AG08396 (cell line): ENCODE results near the gene CYP2S1.
A peak's percentile ranks its signal among the peaks of the same experiment; 100 is the strongest.

ENCODE experiments used
- DNase-seq: peaks from one replicate; pipeline ENCODE4 v3.0.0; 2012; ENCODE audit warnings: low spot score, mixed read lengths

CYP2S1 gene

DNA sequence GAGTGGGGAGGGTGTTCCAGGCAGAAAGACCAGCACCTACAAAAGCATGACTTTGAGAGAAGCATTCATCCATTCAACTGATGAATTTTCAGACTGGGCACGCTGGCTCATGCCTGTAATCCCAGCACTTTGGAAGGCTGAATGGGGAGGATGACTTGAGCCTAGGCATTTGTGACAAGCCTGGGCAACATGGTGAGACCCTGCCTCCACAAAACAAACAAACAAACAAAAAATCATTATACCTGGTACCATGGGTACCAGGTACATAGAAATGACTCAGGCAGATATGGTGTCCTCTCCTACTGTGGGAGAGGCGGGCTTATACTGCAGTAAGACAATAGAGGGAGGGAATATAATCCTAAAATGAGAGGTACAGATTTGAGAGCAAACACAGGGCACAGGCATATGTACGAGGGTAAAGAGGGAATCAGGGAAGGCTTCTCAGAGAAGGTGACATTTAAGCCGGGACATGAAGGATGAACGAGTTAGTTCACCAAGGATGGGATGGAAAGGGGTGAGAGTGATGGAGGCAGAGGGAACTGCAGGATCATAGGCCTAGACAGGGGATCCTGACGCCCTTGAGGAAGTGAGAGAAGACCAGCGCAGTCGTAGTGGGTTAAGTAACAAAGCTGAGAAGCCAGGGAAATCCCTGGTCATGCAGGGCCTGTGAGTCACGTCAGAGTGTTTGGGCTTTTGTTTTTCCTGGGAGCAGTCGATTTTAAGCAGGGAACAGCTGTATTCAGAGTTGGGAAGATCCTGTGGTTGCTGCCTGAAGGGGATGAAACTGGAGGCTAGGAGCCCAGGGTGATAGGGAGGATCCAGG, 2.9 kb downstream of the CYP2S1 start:
- peak; percentile 73 for DNase-seq

GRCh38 chr19:41198559-41198958, 5.5 kb downstream of the CYP2S1 start:
- DNase-seq = no peak

DNA sequence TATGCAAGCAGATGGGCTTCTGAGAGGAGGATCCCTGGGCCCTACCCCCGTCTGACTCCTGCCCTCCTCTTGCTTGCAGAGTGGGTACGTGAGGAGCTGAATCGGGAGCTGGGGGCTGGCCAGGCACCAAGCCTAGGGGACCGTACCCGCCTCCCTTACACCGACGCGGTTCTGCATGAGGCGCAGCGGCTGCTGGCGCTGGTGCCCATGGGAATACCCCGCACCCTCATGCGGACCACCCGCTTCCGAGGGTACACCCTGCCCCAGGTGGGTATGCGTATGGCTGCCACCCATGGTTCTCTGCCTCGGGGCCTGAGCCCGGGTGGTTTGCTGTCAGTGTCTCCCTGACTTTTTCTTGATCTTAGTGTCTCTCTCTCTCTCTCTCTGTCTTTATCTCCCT, 10.4 kb downstream of the CYP2S1 start:
- no peak for DNase-seq

- DNase-seq = peak; percentile 84
Measured at GRCh38 chr19:41204338-41204737, 11.3 kb downstream of the CYP2S1 start.

DNA sequence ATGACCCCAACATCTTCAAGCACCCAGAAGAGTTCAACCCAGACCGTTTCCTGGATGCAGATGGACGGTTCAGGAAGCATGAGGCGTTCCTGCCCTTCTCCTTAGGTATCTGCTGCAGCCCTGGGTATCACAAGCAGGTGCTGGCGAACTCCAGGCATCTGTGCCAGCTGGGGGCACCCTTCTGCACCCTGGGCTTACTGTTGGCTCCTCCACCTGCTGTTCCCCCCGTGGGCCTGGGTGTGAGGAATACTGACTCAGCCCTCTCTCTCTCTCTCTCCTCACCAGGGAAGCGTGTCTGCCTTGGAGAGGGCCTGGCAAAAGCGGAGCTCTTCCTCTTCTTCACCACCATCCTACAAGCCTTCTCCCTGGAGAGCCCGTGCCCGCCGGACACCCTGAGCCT, 13.0 kb downstream of the CYP2S1 start:
- no peak for DNase-seq

DNA sequence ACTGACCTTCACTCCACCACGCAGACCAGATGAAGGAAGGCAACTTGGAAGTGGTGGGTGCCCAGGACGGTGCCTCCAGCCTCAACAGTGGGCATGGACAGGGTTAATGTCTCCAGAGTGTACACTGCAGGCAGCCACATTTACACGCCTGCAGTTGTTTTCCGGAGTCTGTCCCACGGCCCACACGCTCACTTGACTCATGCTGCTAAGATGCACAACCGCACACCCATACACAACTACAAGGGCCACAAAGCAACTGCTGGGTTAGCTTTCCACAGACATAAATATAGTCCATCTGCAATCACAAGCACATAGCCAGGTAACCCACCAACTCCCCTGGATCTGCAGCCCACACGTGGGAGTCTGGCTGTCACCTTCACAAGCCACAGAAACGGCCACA, 13.4 kb downstream of the CYP2S1 start:
- no peak for DNase-seq

DNA sequence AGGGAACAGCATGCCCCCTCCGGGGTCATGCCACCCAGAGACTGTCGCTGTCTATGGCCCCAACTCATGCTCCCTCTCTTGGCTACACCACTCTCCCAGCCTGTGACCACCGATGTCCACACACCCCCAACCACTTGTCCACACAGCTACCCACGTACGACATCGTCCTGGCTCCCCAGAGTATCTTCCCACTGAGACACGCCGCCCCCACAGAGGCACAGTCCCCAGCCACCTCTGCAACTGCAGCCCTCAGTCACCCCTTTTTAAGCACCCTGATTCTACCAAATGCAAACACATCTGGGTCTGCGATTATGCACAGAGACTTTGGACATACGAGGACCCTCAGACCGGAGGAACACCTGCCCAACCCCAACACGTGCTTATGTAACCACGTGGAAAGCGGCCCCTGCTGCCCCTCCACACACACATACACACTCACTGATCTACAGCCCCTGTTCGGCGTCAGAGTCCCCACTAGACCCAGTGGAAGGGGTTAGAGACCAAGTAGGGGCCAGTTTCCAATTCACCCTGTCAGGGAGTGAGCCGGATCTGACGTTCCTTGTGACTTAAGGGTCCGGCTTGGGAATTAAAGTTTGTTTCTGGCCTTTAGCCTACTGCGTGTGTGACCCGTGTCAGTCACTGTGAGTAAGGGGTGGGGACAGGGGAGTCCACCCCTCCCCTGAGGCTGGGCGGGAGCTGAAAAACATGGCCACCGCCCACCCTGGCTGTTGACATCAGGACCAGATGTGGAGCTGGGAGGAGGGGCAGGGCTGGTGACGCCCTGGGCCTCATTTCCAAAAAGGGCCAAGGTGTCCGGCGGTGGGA, 14.1 kb downstream of the CYP2S1 start:
- no peak for DNase-seq

GRCh38 chr19:41214161-41214560, 21.1 kb downstream of the CYP2S1 start:
- no peak for DNase-seq

DNA sequence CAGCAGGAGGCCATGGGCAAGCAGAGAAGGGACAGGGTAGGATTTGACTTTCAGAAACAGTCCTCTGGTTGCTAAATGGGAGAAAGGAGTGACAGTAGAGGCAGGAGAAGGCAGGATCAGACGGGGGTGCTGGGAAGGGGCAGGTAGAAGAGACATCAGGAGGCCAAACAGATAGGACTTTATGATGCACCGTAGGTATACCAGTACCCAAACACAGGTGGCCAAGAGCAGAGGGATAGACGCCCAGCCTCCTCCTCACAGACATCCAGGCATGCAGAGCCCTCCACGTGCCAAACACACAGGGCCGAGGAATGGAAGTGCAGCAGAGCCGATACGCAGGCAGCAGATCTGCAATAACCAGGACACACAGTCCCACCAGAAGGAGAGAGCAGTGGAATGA, 24.7 kb downstream of the CYP2S1 start:
- no peak for DNase-seq

DNA sequence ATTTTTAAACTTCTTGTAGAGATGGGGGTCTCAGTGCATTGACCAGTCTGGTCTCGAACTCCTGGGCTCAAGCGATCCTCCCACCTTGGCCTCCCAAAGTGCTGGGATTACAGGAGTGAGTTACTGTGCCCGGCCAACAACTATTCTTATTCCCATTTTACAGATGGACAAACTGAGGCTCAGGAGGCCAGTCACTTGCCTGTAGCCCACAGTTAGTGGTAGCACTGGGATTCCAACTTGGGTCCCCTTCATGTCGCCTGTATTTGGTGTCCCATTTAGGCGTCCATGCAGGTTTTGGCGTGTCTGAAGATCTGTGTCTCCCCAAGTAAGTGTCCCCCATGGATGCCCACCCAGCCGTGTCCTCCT, 25.2 kb downstream of the CYP2S1 start:
- no peak for DNase-seq

GRCh38 chr19:41218615-41219507, 25.8 kb downstream of the CYP2S1 start, which contains the start of gene AXL:
Gene AXL (plus strand): TSS chr19:41219223. CDS start chr19:41219393, 170 bp downstream.
- peak; percentile 85 for DNase-seq

DNA sequence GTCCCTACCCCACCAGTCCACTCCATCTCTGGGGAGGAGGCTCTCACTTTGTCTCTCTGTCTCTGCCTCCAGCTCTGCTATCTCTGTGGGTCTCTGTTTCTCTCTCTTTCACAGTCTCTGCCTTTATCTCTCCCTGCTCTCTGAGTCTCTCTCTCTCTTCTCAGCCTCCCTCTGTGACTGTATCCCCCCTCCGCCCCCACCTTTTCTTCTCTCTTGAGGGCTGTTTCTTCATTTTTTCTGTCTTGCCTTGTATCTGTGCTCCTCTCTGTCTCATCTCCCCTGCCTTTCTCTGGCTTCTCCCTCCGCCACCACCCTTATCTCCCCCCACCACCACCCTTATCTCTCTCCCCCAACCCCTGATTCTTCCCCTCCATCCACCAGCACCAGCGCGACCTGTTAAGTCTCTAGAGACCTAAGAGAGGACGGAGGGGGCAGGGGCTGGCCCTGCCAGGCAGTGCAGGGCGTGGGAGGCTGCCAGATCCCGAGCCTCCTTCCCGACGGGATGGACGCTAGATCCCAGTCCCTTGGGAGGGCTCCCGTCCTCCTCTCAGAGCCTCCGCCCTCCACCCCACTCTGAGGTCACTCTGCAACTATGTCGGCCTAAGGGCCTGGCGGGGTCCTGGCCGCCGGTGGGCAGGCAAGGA, 27.0 kb downstream of the CYP2S1 start:
- peak; percentile 62 for DNase-seq

- no peak for DNase-seq
Measured at GRCh38 chr19:41220811-41221210, 27.8 kb downstream of the CYP2S1 start.

DNA sequence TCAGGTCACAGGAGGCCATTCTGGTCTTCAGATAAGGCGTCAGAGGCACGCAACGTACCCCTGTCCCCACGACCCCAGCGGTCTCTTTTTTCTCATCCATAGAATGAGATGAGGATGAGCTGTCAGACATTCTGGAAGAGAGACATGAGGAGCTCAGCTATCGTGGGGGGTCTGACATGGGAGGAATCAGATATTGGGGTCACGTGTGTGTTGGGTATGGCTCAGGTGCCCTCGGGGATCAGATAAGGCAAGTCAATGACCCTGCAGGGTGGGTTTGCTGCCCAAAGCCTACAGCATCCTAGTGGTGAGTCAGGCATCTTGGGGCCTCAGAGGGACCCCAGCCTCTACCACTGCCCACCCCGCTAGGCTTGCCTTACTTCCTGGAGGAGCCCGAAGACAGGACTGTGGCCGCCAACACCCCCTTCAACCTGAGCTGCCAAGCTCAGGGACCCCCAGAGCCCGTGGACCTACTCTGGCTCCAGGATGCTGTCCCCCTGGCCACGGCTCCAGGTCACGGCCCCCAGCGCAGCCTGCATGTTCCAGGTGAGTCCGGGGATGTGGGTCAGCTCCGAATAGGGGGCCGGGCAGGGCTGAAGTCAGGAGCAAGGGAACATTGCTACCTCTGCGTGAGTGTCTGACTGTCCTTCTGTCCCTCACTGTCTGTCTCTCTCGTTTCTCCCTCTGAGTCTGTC, 28.6 kb downstream of the CYP2S1 start:
- DNase-seq = no peak

DNA sequence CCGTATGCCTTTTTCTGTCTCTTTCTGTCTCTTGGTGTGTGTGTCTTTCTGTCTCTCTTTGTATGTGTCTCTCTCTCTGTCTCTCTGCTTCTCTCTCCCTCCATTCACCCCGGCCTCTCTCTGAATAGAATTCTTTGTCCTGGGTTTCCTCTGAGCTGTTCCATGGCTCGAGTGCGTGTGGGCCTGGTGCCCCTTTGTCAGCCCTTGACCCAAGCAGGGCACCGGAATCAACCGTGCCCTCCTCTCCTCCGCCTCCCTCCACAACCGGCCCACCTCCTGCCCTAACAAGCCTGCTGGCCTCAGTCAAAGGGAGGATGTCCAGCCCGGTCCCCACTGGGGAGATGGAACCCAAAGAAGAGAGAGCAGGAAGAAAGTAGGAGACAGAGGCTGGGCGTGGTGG, 29.2 kb downstream of the CYP2S1 start:
- DNase-seq = no peak

GRCh38 chr19:41223431-41224234, 30.6 kb downstream of the CYP2S1 start:
- DNase-seq = peak; percentile 86

DNA sequence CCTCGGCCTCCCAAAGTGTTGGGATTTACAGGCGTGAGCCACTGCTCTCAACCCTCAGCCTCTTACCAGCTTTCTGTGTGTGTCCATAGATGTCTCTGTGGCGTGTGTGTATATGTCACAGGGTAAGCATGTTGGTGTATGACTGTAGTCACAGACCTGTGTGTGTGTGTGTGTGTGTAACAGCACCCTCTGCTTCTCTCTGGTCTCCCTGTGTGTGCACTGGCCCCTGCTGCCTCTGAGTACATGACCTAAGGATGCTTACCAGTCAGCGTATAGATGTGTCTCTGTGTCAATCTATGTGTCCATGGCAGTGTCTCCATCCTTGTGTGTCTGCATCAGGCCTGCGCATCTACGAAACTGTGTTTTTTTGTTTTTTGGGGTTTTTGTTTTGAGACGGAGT, 31.6 kb downstream of the CYP2S1 start:
- no peak for DNase-seq

DNA sequence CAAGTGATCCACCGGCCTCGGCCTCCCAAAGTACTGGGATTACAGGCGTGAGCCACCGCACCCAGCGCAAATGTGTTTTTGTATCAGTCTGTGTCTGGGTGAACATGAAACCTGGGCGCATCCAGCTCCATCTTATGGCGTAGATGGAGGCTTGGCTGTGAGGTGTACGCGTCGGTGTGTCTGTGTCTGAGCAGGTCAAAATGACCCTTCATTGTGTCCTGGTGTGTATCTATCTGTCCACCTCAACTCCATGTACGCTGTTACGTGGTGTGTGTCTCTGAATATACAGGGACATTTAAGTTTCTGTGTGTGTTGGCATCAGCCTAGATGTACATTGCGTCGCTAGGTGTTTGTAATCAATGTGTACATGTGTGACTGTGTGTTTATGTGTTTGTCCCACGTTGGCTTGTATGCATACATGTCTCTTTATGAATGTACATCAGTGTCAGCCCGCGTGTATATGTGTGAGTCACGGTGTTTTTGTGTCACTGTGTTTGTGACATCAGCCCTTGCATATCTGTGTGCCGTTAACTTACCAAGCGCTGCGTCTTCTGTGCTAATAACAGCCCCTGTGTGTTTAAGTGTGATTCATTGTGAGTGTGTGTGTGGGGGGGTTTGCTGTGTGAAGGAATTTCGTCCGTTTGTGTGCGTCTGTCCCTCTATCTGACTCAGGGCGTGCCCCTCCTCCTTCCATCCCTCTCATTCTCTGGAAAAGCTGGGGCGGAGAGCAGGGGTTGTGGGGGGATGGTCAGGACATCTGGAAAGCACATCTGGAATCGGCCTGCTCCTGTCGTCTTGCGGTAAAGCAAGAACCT, 32.4 kb downstream of the CYP2S1 start:
- peak; percentile 93 for DNase-seq
